ENCODE results near the gene ARFRP1. TPM values are rescaled to one million over a fixed set of nuclear protein-coding genes. Genes with fewer than 3 reads are reported as not detected.
A peak's percentile ranks its signal among the peaks of the same experiment; 100 is the strongest.

The ARFRP1 gene
- total and polyA plus RNA-seq, 10 donors = 36.7 to 118 (median 67.3) TPM

DNA sequence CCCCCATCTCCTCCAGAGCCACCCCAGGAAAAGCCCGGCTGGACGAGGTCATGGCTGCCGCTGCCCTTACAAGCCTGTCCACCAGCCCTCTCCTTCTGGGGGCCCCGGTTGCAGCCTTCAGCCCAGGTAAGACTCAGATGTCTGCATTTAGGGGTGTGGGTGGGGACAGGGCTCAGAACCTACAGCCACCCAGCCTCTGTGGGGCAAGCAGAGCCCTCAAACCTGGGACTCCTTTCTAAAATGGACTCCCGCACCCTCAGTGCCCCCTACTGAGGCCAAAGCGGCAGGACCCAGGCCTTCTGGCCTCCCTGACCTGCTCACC lies 33.5 kb upstream of the ARFRP1 start:
- intact Hi-C loops (cut with DNase I; ENCODE audit: low total_unique reads) = no loop called here
- 26 to 67% (median 45%) methylated on average over 3 to 6 of the region's 6 CpGs for whole genome bisulfite sequencing, 5 donors
- peaks cover 0 to 19% (median 0%) of the 10 kb centered on the region in 7 donors for H3K27me3 ChIP-seq (replicated peaks in 1 of 7)
- peak overlapping the region; percentile 81 to 90 (median 87) for H3K27ac ChIP-seq
- peaks cover 39 to 82% (median 61%) of the 10 kb centered on the region in 6 donors for H3K4me1 ChIP-seq
- no peaks in the 10 kb centered on the region for H3K9me3 ChIP-seq
- H3K4me3 ChIP-seq = peak overlapping the region in 6 of 8 donors; percentile 55 to 90 (median 65)
- DNase-seq = no peak
- peaks cover 0 to 55% (median 28%) of the 10 kb centered on the region in 6 donors for H3K36me3 ChIP-seq
- no peak for TF ChIP-seq POLR2AphosphoS5 (IDR thresholded peaks at IDR 0.05)
- no peak for TF ChIP-seq POLR2A (IDR thresholded peaks at IDR 0.05)
- TF ChIP-seq, protein P1, sequence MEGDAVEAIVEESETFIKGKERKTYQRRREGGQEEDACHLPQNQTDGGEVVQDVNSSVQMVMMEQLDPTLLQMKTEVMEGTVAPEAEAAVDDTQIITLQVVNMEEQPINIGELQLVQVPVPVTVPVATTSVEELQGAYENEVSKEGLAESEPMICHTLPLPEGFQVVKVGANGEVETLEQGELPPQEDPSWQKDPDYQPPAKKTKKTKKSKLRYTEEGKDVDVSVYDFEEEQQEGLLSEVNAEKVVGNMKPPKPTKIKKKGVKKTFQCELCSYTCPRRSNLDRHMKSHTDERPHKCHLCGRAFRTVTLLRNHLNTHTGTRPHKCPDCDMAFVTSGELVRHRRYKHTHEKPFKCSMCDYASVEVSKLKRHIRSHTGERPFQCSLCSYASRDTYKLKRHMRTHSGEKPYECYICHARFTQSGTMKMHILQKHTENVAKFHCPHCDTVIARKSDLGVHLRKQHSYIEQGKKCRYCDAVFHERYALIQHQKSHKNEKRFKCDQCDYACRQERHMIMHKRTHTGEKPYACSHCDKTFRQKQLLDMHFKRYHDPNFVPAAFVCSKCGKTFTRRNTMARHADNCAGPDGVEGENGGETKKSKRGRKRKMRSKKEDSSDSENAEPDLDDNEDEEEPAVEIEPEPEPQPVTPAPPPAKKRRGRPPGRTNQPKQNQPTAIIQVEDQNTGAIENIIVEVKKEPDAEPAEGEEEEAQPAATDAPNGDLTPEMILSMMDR (IDR thresholded peaks at IDR 0.05 in 8 of 11, conservative IDR thresholded peaks at IDR 0.05 in 3 of 11) = no peak

DNA sequence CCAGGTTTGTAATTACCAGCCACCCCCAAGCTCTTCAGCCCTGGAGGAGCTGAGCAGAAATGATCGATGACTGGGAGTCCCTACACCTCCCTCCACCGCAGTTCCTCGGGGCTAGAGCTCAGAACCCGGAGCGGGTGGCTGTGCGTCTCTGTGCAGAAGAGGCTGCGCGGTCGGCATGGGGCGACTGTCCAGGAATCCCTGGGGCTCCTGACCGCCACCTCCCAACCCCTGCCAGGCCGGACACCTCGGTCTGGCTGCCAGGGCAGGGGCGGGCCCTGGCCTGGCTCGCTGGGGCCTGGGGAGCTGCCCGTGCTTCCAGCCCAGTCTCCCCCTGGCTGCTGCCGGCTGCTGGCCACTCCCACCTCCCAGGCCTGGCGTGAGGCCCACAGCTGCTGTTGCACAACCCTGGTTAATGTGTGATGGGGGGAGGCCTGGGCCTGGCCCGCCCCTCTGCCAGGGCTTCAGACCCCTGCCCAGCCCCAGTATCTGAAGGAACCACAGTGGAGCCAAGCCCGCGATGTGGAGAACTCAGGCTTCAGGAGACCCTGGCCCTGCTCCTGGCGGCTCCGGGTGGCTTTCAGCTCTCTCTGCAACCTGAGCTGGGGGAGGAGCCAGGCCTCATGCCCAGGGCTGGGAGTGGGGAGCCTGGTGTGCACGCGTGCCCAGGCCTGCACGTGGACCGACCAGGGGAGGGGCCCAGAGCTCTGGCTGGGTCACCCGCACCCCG lies 33.0 kb upstream of the ARFRP1 start:
- peak; percentile 93 for DNase-seq
- peak overlapping the region; percentile 81 to 90 (median 87) for H3K27ac ChIP-seq
- 5 to 18% (median 7%) methylated on average over 3 to 29 of the region's 29 CpGs for WGBS, 5 donors
- TF ChIP-seq POLR2A (IDR thresholded peaks at IDR 0.05) = no peak
- TF ChIP-seq, protein P1 (IDR thresholded peaks at IDR 0.05 in 8 of 11, conservative IDR thresholded peaks at IDR 0.05 in 3 of 11) = peak in 8 of 11 experiments; percentile 14 to 58 (median 32)
- TF ChIP-seq POLR2AphosphoS5 (IDR thresholded peaks at IDR 0.05) = peak; percentile 73 to 87 (median 78)
- intact Hi-C loops (cut with DNase I; ENCODE audit: low total_unique reads) = no loop called here
- peaks cover 0 to 55% (median 27%) of the 10 kb centered on the region in 6 donors for H3K36me3 ChIP-seq
- H3K4me3 ChIP-seq = peak overlapping the region; percentile 42 to 90 (median 65)
- peaks cover 43 to 87% (median 66%) of the 10 kb centered on the region in 6 donors for H3K4me1 ChIP-seq
- peaks cover 0 to 19% (median 0%) of the 10 kb centered on the region in 7 donors for H3K27me3 ChIP-seq (replicated peaks in 1 of 7)
- no peaks in the 10 kb centered on the region for H3K9me3 ChIP-seq

DNA sequence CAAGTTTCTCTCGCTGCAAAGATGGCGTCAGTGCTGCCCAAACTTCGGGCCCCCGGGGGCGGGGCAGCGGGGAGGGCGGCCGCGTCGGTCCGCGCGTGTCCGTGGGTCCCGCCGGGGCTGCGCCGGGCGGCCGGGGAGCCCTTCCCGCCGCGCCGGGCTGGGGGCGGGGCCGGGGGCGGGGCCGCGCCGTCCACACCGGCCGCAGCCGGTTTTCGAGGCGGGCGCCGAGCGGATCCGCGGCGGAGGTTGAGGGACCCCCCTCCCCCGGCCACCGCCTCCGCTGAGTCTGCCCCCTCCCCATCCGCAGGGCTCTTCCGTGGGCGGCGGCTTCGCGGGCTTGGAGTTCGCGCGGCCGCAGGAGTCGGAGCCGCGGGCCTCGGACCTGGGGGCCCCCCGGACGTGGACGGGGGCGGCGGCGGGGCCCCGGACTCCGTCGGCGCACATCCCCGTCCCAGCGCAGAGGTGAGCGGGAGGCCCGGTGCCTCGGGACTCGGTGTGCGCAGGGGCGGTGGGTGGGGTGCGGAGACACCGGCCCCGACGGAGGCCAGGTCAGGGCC lies 32.4 kb upstream of the ARFRP1 start:
- H3K9me3 ChIP-seq = no peaks in the 10 kb centered on the region
- TF ChIP-seq, protein P1 (IDR thresholded peaks at IDR 0.05 in 8 of 11, conservative IDR thresholded peaks at IDR 0.05 in 3 of 11) = no peak
- TF ChIP-seq POLR2AphosphoS5 (IDR thresholded peaks at IDR 0.05) (no peak), POLR2A (IDR thresholded peaks at IDR 0.05) (no peak)
- DNase-seq = peak; percentile 92
- peak overlapping the region; percentile 42 to 90 (median 65) for H3K4me3 ChIP-seq
- 0 to 2% (median 1%) methylated on average over 12 to 80 of the region's 80 CpGs for WGBS, 5 donors
- intact Hi-C loops (cut with DNase I; ENCODE audit: low total_unique reads) = no loop called here
- peaks cover 0 to 56% (median 31%) of the 10 kb centered on the region in 6 donors for H3K36me3 ChIP-seq
- peak overlapping the region; percentile 81 to 90 (median 87) for H3K27ac ChIP-seq
- H3K4me1 ChIP-seq = peaks cover 45 to 92% (median 71%) of the 10 kb centered on the region in 6 donors
- H3K27me3 ChIP-seq (replicated peaks in 1 of 7) = peaks cover 0 to 19% (median 0%) of the 10 kb centered on the region in 7 donors

Measured in spleen (tissue), 11 donors.